OCI-LY3 (cell line): ENCODE results near the gene SPPL3.

Source experiments
- EZH2phosphoT487 ChIP-seq: fragments of 200-600 bp; shearing (Covaris generic); IDR thresholded peaks from 2 replicates; pipeline ENCODE4 v1.6.1; 2018; ENCODE audit warnings: antibody characterized with exemption, mixed run types, low read depth
- TF ChIP-seq, protein P1 (sequence below): fragments of 200-600, 300-600 bp; sonication (generic); IDR thresholded peaks from 2 replicates; pipeline ENCODE4 v1.5.1; 2014; ENCODE audit warnings: antibody characterized with exemption, low read length, low read depth

DNA sequence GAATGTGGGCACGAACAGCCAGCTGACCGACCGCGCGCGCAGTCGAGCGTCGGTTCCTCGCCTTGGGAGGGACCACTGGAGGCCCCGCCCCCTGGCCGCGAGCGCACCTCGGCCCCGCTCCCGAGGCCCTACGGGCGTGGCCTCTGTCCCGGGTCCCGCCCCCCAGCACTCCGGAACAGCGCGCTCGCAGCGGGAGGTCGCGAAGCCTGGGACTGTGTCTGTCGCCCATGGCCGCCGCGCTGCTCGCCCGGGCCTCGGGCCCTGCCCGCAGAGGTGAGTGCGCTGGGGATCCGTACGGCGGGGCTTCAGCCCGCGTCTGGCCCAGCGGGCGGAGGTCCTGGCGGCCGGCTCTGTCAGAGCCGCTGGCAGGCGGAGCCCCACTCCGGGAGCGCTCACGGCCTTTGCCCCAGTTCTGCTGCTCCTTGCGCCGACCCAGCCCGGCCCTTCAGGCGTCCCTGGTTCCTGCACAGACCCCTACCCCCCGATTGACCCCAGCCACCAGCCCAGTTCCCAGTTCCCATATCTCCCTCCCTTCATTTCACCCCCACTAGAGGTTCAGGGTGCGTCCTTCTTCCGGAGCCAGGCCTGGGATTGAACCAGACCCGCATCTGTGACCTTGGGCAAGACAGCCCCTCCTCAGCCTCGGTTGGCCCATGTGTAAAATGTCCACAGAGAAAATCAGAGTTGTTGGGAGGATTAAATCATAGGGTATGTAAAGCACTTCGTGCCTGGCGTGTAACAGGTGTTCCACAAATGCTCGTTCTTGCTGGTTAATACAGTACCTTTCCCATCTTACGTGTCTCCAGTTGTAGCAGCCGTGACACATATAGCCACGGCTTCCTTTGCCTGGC is 178.3 kb downstream of the SPPL3 start, which contains the start of gene ACADS:
- TF ChIP-seq, protein P1, sequence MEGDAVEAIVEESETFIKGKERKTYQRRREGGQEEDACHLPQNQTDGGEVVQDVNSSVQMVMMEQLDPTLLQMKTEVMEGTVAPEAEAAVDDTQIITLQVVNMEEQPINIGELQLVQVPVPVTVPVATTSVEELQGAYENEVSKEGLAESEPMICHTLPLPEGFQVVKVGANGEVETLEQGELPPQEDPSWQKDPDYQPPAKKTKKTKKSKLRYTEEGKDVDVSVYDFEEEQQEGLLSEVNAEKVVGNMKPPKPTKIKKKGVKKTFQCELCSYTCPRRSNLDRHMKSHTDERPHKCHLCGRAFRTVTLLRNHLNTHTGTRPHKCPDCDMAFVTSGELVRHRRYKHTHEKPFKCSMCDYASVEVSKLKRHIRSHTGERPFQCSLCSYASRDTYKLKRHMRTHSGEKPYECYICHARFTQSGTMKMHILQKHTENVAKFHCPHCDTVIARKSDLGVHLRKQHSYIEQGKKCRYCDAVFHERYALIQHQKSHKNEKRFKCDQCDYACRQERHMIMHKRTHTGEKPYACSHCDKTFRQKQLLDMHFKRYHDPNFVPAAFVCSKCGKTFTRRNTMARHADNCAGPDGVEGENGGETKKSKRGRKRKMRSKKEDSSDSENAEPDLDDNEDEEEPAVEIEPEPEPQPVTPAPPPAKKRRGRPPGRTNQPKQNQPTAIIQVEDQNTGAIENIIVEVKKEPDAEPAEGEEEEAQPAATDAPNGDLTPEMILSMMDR: no peak
- TF ChIP-seq EZH2phosphoT487: no peak
